ENCODE measurements around the gene PGBD5. TPM values are rescaled to one million over a fixed set of nuclear protein-coding genes. Genes with fewer than 3 reads are reported as not detected.

The PGBD5 gene
- total RNA-seq, 1 donor from 2014 or later: 8.7 TPM

- H3K9me3 Mint-ChIP-seq: no peaks in the 10 kb centered on the region
- no peak for DNase-seq (ENCODE audit: extremely low spot score, unreplicated experiment)
- no peak for TF ChIP-seq CTCF (conservative IDR thresholded peaks at IDR 0.05)
- H3K4me3 Mint-ChIP-seq: no peak overlapping the region
- peak overlapping the region; percentile 70 for H3K27ac Mint-ChIP-seq
- peaks cover 10% of the 10 kb centered on the region for H3K4me1 Mint-ChIP-seq (ENCODE audit: unreplicated experiment)
- H3K27me3 Mint-ChIP-seq: no peaks in the 10 kb centered on the region
- no peaks in the 10 kb centered on the region for H3K36me3 Mint-ChIP-seq
Observed at GRCh38 chr1:230267338-230268065, 158.6 kb downstream of the PGBD5 start.

GRCh38 chr1:230266456-230266855 is 159.7 kb downstream of the PGBD5 start:
- no peaks in the 10 kb centered on the region for H3K9me3 Mint-ChIP-seq
- TF ChIP-seq CTCF (conservative IDR thresholded peaks at IDR 0.05): no peak
- no peaks in the 10 kb centered on the region for H3K36me3 Mint-ChIP-seq
- H3K4me3 Mint-ChIP-seq: no peak overlapping the region
- DNase-seq (ENCODE audit: extremely low spot score, unreplicated experiment): no peak
- H3K27ac Mint-ChIP-seq: peak overlapping the region; percentile 14
- no peaks in the 10 kb centered on the region for H3K27me3 Mint-ChIP-seq
- peaks cover 10% of the 10 kb centered on the region for H3K4me1 Mint-ChIP-seq (ENCODE audit: unreplicated experiment)

- Mint-ChIP-seq H3K4me1 (ENCODE audit: unreplicated experiment) (peaks cover 10% of the 10 kb centered on the region), H3K9me3 (no peaks in the 10 kb centered on the region), H3K36me3 (no peaks in the 10 kb centered on the region), H3K27ac (no peak overlapping the region), H3K4me3 (no peak overlapping the region), H3K27me3 (no peaks in the 10 kb centered on the region)
- DNase-seq (ENCODE audit: extremely low spot score, unreplicated experiment): no peak
- no peak for TF ChIP-seq CTCF (conservative IDR thresholded peaks at IDR 0.05)
Observed at GRCh38 chr1:230265200-230266115, 160.7 kb downstream of the PGBD5 start.

Other genes with a start within 250 kb of the PGBD5 start
- 34.0 and 37.9 TPM in 2 replicates for gene COG2, start 216.1 kb upstream of the PGBD5 start, total RNA-seq (ENCODE audit: low replicate concordance)

Measured in type B pancreatic cell (in vitro differentiated cells).